ENCODE data around the gene GPRIN3.

DNA sequence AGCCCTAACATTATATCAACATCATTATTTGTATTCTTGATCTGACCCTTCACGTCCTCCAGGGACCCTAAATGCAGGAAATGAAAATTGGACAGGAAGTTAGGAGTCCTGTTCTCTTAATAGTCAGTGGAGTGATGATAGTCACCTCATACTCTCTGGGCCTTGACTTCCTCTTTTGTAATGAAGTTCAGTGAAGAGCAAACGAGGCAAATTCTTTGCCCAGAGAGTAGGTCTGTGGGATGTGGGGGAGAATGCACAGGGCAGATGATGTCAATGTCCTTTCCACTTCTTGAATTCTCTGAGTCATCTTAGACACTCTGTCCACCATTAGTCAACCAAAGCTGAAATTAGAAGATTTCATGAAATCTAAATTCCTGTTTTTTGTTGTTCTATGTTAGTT lies 17.1 kb upstream of the GPRIN3 start:
- TF ChIP-seq POLR2AphosphoS5 (IDR thresholded peaks at IDR 0.05; ENCODE audit: borderline replicate concordance, low read depth, low read length) = no peak
- no peak for TF ChIP-seq EZH2 (IDR thresholded peaks at IDR 0.05)
- no peak for TF ChIP-seq FOXP2 (optimal IDR thresholded peaks at IDR 0.05; ENCODE audit: control extremely low read depth, extremely low read length, insufficient read depth)

Measured in SK-N-MC (cell line).